ENCODE data around the gene MAP7D2. TPM values are rescaled to one million over a fixed set of nuclear protein-coding genes. Genes with fewer than 3 reads are reported as not detected.
A peak's percentile ranks its signal among the peaks of the same experiment; 100 is the strongest.
"Not testable (repeated sequence)": the region's sequence is repeated elsewhere in the genome, so short reads cannot be mapped to it uniquely, and the experiment has no call there.

Gene MAP7D2
- total RNA-seq, 1 donor from 2014 or later = 1.5 TPM

DNA sequence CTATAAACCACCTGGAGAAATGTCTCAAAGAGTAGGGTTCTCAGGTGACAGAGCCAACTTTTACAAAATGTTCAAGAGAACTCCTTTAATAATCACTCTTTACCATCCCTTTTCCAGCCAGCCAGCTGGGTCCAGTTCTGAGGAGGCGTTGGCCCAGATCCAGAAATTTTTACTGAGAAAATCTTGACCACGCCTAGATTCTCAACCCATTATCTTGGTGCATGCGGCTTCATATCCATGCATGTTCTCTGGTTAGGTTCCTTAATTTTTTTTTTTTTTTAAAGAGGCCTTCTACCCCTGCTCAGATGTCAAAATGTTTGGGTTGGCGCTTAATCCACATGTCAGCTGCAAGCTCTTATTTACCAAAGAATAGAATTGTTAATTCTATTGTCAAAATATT, 12.0 kb upstream of the MAP7D2 start:
- no peak for DNase-seq (ENCODE audit: low spot score, unreplicated experiment)
- H3K27me3 Mint-ChIP-seq = no peaks in the 10 kb centered on the region

DNA sequence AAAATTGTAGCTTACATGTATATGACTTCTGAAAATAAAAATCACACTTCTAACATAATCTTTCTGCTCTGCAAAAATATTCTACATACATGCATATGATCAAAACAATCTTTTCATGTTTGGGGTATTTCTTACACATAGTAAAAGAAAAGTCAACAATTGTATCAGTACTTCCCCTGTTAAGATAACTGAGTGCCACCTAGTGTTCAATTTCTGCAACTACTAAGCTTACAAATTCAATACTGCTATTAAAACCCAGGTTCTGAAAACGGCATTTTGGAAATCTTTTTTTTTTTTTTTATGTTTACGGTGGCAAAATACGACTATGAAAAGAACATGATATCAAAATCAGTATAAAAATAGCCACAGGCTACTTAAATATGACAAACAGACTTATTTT, 10.7 kb upstream of the MAP7D2 start:
- H3K36me3 Mint-ChIP-seq (ENCODE audit: insufficient read depth); H3K9me3 Mint-ChIP-seq (ENCODE audit: low read depth); DNase-seq (ENCODE audit: low spot score, unreplicated experiment); H3K27me3 Mint-ChIP-seq; H3K4me1 Mint-ChIP-seq (ENCODE audit: low read depth); H3K27ac Mint-ChIP-seq; H3K4me3 Mint-ChIP-seq (ENCODE audit: low read depth): not testable (repeated sequence)
- TF ChIP-seq, protein P1, sequence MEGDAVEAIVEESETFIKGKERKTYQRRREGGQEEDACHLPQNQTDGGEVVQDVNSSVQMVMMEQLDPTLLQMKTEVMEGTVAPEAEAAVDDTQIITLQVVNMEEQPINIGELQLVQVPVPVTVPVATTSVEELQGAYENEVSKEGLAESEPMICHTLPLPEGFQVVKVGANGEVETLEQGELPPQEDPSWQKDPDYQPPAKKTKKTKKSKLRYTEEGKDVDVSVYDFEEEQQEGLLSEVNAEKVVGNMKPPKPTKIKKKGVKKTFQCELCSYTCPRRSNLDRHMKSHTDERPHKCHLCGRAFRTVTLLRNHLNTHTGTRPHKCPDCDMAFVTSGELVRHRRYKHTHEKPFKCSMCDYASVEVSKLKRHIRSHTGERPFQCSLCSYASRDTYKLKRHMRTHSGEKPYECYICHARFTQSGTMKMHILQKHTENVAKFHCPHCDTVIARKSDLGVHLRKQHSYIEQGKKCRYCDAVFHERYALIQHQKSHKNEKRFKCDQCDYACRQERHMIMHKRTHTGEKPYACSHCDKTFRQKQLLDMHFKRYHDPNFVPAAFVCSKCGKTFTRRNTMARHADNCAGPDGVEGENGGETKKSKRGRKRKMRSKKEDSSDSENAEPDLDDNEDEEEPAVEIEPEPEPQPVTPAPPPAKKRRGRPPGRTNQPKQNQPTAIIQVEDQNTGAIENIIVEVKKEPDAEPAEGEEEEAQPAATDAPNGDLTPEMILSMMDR (IDR thresholded peaks at IDR 0.05; ENCODE audit: unreplicated experiment) = peak; percentile 40

More for the DNA sequence above, 12.0 kb upstream of the MAP7D2 start:
- Mint-ChIP-seq H3K9me3 (ENCODE audit: low read depth) (peaks cover 3% of the 10 kb centered on the region), H3K36me3 (ENCODE audit: insufficient read depth) (peaks cover 6% of the 10 kb centered on the region), H3K4me1 (ENCODE audit: low read depth) (peaks cover 2% of the 10 kb centered on the region), H3K4me3 (ENCODE audit: low read depth) (no peak overlapping the region), H3K27ac (no peak overlapping the region)
- TF ChIP-seq, protein P1 (IDR thresholded peaks at IDR 0.05; ENCODE audit: unreplicated experiment) = no peak

DNA sequence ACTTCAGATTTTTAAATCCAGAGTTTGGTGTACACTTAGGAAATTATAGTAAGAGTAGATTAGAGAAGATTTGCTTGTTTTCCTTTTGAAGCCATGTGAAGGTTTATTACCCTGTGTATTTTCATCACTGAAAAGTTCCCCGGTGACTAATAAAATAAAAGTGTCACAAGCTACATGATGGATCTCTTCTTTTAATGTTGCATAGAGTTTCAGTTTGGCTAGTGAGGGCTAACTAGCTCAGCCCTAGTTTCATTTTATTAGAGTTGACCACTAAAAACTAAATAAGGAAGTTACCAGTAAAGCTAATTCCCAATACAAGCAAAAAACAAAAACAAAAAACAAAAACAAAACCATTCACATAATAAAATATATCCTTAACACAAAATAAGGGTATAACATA, 10.1 kb upstream of the MAP7D2 start:
- not testable (repeated sequence) for DNase-seq (ENCODE audit: low spot score, unreplicated experiment); H3K4me1 Mint-ChIP-seq (ENCODE audit: low read depth); H3K4me3 Mint-ChIP-seq (ENCODE audit: low read depth); H3K27ac Mint-ChIP-seq; H3K9me3 Mint-ChIP-seq (ENCODE audit: low read depth); H3K27me3 Mint-ChIP-seq; H3K36me3 Mint-ChIP-seq (ENCODE audit: insufficient read depth)

- no peak for DNase-seq (ENCODE audit: low spot score, unreplicated experiment)
- H3K27me3 Mint-ChIP-seq = no peaks in the 10 kb centered on the region
- peaks cover 5% of the 10 kb centered on the region for H3K9me3 Mint-ChIP-seq (ENCODE audit: low read depth)
- no peak overlapping the region for H3K27ac Mint-ChIP-seq
- H3K36me3 Mint-ChIP-seq (ENCODE audit: insufficient read depth) = peaks cover 4% of the 10 kb centered on the region
- H3K4me1 Mint-ChIP-seq (ENCODE audit: low read depth) = peaks cover 2% of the 10 kb centered on the region
- TF ChIP-seq, protein P1 (IDR thresholded peaks at IDR 0.05; ENCODE audit: unreplicated experiment) = no peak
- H3K4me3 Mint-ChIP-seq (ENCODE audit: low read depth) = no peak overlapping the region
These were observed 8.3 kb upstream of the MAP7D2 start for GRCh38 chrX:20124964-20125363.

DNA sequence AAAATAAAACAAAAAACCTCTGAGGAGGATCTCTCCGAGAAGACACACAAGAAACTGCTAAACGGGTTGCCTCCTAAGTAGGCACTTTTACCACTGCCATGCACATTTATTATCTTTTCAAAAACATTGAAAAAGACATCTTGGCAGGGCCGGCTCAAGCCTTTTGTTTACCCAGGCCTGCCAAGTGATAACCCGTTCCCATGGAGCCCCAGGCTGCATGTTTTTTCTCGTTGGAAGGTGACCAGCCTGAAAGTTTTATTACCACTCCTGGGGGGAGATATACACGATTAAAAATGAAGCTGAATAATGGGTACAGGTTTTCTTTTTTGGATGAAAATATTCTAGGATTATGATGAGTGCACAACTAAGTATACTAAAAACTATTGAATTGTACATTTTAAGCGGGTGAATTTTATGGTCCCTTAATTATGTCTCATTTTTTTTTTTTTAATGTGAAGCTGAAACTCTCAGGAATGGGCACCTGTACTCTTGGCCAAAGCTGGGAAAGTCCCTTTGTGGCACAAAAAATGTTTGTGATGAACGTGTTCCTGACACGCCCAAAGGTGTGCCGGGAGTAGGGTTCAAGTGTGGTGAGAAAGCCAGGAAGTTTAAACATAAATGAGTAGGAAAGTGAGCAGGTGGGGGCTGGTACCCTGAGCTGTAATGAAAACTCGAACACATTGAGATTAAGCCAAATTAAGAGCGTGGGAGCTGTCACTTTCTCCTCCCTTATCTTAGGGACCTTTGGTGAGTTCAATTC, 1.5 kb upstream of the MAP7D2 start:
- H3K9me3 Mint-ChIP-seq (ENCODE audit: low read depth) = peaks cover 10% of the 10 kb centered on the region

More for the DNA sequence above, 1.5 kb upstream of the MAP7D2 start:
- TF ChIP-seq, protein P1 (IDR thresholded peaks at IDR 0.05; ENCODE audit: unreplicated experiment) = no peak
- peaks cover 22% of the 10 kb centered on the region for H3K27me3 Mint-ChIP-seq
- no peaks in the 10 kb centered on the region for H3K36me3 Mint-ChIP-seq (ENCODE audit: insufficient read depth)
- H3K4me1 Mint-ChIP-seq (ENCODE audit: low read depth) = peaks cover 2% of the 10 kb centered on the region
- H3K4me3 Mint-ChIP-seq (ENCODE audit: low read depth) = no peak overlapping the region
- H3K27ac Mint-ChIP-seq = no peak overlapping the region
- DNase-seq (ENCODE audit: low spot score, unreplicated experiment) = no peak

Measured in progenitor cell of endocrine pancreas (in vitro differentiated cells).